ENCODE results near the gene NEK7.

The NEK7 gene

GRCh38 chr1:198162091-198162767, 5.4 kb downstream of the NEK7 start:
- Histone ChIP-seq H3K36me3 (peaks cover 0 to 9% (median 5%) of the 10 kb centered on the region in 11 experiments; a peak in 4 of 22 replicates), H3K27ac (peak overlapping the region in 5 of 11 experiments; percentile 26 to 39 (median 28); a peak in 8 of 22 replicates), H3K4me2 (peak overlapping the region in 10 of 11 experiments; percentile 9 to 86 (median 54); a peak in 18 of 22 replicates), H3K4me3 (no peak overlapping the region), H3K9ac (peak overlapping the region in 1 of 11 experiments; percentile 68; a peak in 2 of 22 replicates), H3K9me3 (replicated peaks in 1 of 11) (no peaks in the 10 kb centered on the region), H3K4me1 (peaks cover 23 to 65% (median 32%) of the 10 kb centered on the region in 10 experiments), H3K27me3 (no peaks in the 10 kb centered on the region), H4K20me1 (peaks cover 0 to 83% (median 22%) of the 10 kb centered on the region in 11 experiments; a peak in 13 of 22 replicates)
- TF ChIP-seq Cebpa-rat (IDR thresholded peaks at IDR 0.05) = no peak

GRCh38 chr1:198165927-198166647, 9.3 kb downstream of the NEK7 start:
- Histone ChIP-seq H3K9me3 (replicated peaks in 1 of 11) (no peaks in the 10 kb centered on the region), H3K4me2 (peak overlapping the region in 10 of 11 experiments; percentile 7 to 61 (median 23); a peak in 17 of 22 replicates), H3K27me3 (no peaks in the 10 kb centered on the region), H3K9ac (no peak overlapping the region), H3K4me1 (peaks cover 11 to 81% (median 22%) of the 10 kb centered on the region in 10 experiments; a peak in 19 of 20 replicates), H4K20me1 (peaks cover 7 to 100% (median 42%) of the 10 kb centered on the region in 11 experiments; a peak in 16 of 22 replicates), H3K27ac (no peak overlapping the region), H3K4me3 (no peak overlapping the region), H3K36me3 (peaks cover 0 to 9% (median 5%) of the 10 kb centered on the region in 11 experiments; a peak in 4 of 22 replicates)
- no peak for TF ChIP-seq Cebpa-rat (IDR thresholded peaks at IDR 0.05)

GRCh38 chr1:198166900-198167299, 10.1 kb downstream of the NEK7 start:
- Histone ChIP-seq H3K27ac (no peak overlapping the region), H3K4me1 (peaks cover 17 to 80% (median 28%) of the 10 kb centered on the region in 10 experiments), H4K20me1 (peaks cover 12 to 100% (median 49%) of the 10 kb centered on the region in 11 experiments; a peak in 17 of 22 replicates), H3K9me3 (replicated peaks in 1 of 11) (no peaks in the 10 kb centered on the region), H3K4me2 (peak overlapping the region in 2 of 11 experiments; percentile 24 to 41; a peak in 1 of 22 replicates), H3K9ac (no peak overlapping the region), H3K36me3 (peaks cover 0 to 9% (median 5%) of the 10 kb centered on the region in 11 experiments; a peak in 4 of 22 replicates), H3K27me3 (no peaks in the 10 kb centered on the region), H3K4me3 (no peak overlapping the region)
- TF ChIP-seq Cebpa-rat (IDR thresholded peaks at IDR 0.05) = no peak

GRCh38 chr1:198167436-198167934, 10.7 kb downstream of the NEK7 start:
- Histone ChIP-seq H3K27me3 (no peaks in the 10 kb centered on the region), H3K9ac (no peak overlapping the region), H3K36me3 (peaks cover 0 to 9% (median 5%) of the 10 kb centered on the region in 11 experiments; a peak in 4 of 22 replicates), H3K27ac (no peak overlapping the region), H3K4me1 (peaks cover 13 to 80% (median 23%) of the 10 kb centered on the region in 10 experiments), H3K9me3 (replicated peaks in 1 of 11) (no peaks in the 10 kb centered on the region), H3K4me2 (peak overlapping the region in 2 of 11 experiments; percentile 1 to 41; a peak in 4 of 22 replicates), H3K4me3 (no peak overlapping the region), H4K20me1 (peaks cover 18 to 100% (median 55%) of the 10 kb centered on the region in 11 experiments; a peak in 18 of 22 replicates)
- no peak for TF ChIP-seq Cebpa-rat (IDR thresholded peaks at IDR 0.05)

- no peaks in the 10 kb centered on the region for H3K9me3 ChIP-seq (replicated peaks in 1 of 11)
- peaks cover 12 to 79% (median 22%) of the 10 kb centered on the region in 10 experiments for H3K4me1 ChIP-seq
- no peaks in the 10 kb centered on the region for H3K27me3 ChIP-seq
- H3K4me3 ChIP-seq = no peak overlapping the region
- no peak overlapping the region for H3K27ac ChIP-seq
- TF ChIP-seq Cebpa-rat (IDR thresholded peaks at IDR 0.05) = no peak
- peak overlapping the region in 2 of 11 experiments; percentile 14 to 41; a peak in 3 of 22 replicates for H3K4me2 ChIP-seq
- peaks cover 0 to 9% (median 5%) of the 10 kb centered on the region in 11 experiments; a peak in 4 of 22 replicates for H3K36me3 ChIP-seq
- no peak overlapping the region for H3K9ac ChIP-seq
- peaks cover 22 to 100% (median 59%) of the 10 kb centered on the region in 11 experiments; a peak in 19 of 22 replicates for H4K20me1 ChIP-seq
Measured at GRCh38 chr1:198168227-198168626, 11.4 kb downstream of the NEK7 start.

GRCh38 chr1:198169672-198170071, 12.9 kb downstream of the NEK7 start:
- H4K20me1 ChIP-seq = peaks cover 22 to 100% (median 65%) of the 10 kb centered on the region in 11 experiments; a peak in 19 of 22 replicates
- H3K36me3 ChIP-seq = peaks cover 0 to under 1% (median 0%) of the 10 kb centered on the region in 11 experiments; a peak in 1 of 22 replicates
- H3K4me2 ChIP-seq = peak overlapping the region in 2 of 11 experiments; percentile 12 to 27; a peak in 2 of 22 replicates
- peaks cover 12 to 88% (median 22%) of the 10 kb centered on the region in 10 experiments for H3K4me1 ChIP-seq
- no peak overlapping the region for H3K9ac ChIP-seq
- no peak overlapping the region for H3K4me3 ChIP-seq
- H3K27me3 ChIP-seq = no peaks in the 10 kb centered on the region
- peaks cover 0 to 6% (median 0%) of the 10 kb centered on the region in 11 experiments; a peak in 3 of 22 replicates for H3K9me3 ChIP-seq (replicated peaks in 1 of 11)
- TF ChIP-seq Cebpa-rat (IDR thresholded peaks at IDR 0.05) = no peak
- no peak overlapping the region for H3K27ac ChIP-seq

GRCh38 chr1:198171667-198172540, 15.1 kb downstream of the NEK7 start:
- Histone ChIP-seq H3K9me3 (replicated peaks in 1 of 11) (peaks cover 0 to 15% (median 7%) of the 10 kb centered on the region in 11 experiments; a peak in 8 of 22 replicates), H4K20me1 (peaks cover 22 to 100% (median 52%) of the 10 kb centered on the region in 11 experiments; a peak in 19 of 22 replicates), H3K27ac (no peak overlapping the region), H3K36me3 (no peaks in the 10 kb centered on the region), H3K4me2 (peak overlapping the region; percentile 3 to 56 (median 32); a peak in 17 of 22 replicates), H3K4me3 (no peak overlapping the region), H3K4me1 (peaks cover 8 to 66% (median 15%) of the 10 kb centered on the region in 10 experiments; a peak in 18 of 20 replicates), H3K27me3 (no peaks in the 10 kb centered on the region), H3K9ac (no peak overlapping the region)
- TF ChIP-seq Cebpa-rat (IDR thresholded peaks at IDR 0.05) = no peak

GRCh38 chr1:198173832-198174231, 17.0 kb downstream of the NEK7 start:
- Histone ChIP-seq H3K36me3 (no peaks in the 10 kb centered on the region), H3K4me2 (no peak overlapping the region), H3K4me1 (peaks cover 7 to 53% (median 10%) of the 10 kb centered on the region in 10 experiments; a peak in 19 of 20 replicates), H3K4me3 (no peak overlapping the region), H3K27me3 (no peaks in the 10 kb centered on the region), H4K20me1 (peaks cover 12 to 100% (median 40%) of the 10 kb centered on the region in 11 experiments; a peak in 17 of 22 replicates), H3K9ac (no peak overlapping the region), H3K27ac (no peak overlapping the region), H3K9me3 (replicated peaks in 1 of 11) (peaks cover 0 to 15% (median 7%) of the 10 kb centered on the region in 11 experiments; a peak in 8 of 22 replicates)
- TF ChIP-seq Cebpa-rat (IDR thresholded peaks at IDR 0.05) = no peak
